Mesangial cell (primary cell): ENCODE measurements around the gene CSTB. TPM values are rescaled to one million over a fixed set of nuclear protein-coding genes. Genes with fewer than 3 reads are reported as not detected.

ENCODE experiments used
- total RNA-seq: library from RNA; depleted of rRNA; stranded (reverse); fragments of >200 nt; gene quantifications from 2 replicates; pipeline ENCODE4 v1.2.3, GENCODE V29; 2015

The CSTB gene
- 8.5 and 24.5 TPM in 2 replicates for total RNA-seq

DNA sequence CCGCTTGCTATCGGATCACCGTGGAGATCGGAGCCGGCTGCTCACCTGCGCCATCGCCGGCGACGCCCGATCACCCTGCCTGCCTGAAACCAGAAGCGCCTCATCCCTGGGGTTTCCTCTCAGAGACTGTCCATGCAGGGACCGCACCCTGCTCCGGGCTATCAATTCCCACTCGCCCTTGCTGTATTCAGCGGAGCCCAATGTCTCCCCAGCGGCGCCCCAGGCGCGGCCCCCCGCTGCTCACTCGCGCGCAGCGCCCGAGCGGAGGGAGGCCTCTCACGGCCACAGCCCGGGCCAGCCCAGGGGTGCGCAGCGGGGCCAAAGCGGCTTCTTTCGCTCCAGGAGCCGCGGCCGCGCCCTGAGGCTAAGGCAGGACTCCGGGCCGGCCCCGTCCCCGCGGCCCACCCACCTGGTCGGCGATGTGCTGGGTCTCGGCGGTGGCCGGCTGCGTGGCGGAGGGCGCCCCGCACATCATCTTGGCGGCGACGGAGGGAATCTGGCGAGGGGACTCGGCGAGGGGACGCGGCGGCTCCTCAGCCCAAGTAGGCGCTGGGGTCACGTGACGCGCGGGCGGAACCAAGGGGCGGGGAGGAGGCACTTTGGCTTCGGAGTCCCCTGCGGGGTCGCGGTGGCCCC is at the start of gene CSTB:
Gene CSTB, minus strand, starts transcription at position 514 of the 636 bp plus-strand sequence. Its CDS starts 39 bp downstream, at position 475.

GRCh38 chr21:43789276-43790009 is 13.3 kb upstream of the CSTB start, which contains the start of gene RRP1:
Gene RRP1, plus strand, starts transcription at chr21:43789577. Its CDS starts 53 bp downstream, at chr21:43789630.

Other genes with a start within 250 kb of the CSTB start
- 1.1 and 1.3 TPM in 2 replicates for gene HSF2BP, start 116.8 kb downstream of the CSTB start, total RNA-seq
- gene RRP1B, start 116.7 kb downstream of the CSTB start, total RNA-seq: 26.9 and 38.9 TPM in 2 replicates
- 130 and 346 TPM in 2 replicates for gene PDXK, start 57.2 kb downstream of the CSTB start, total RNA-seq
- gene RRP1, start 13.3 kb upstream of the CSTB start, total RNA-seq: 20.7 and 31.8 TPM in 2 replicates
- gene AGPAT3, start 88.9 kb upstream of the CSTB start, total RNA-seq: 55.6 and 57.8 TPM in 2 replicates
- gene TRAPPC10, start 236.0 kb upstream of the CSTB start, total RNA-seq: 21.4 and 22.0 TPM in 2 replicates